NAMALWA (cell line): ENCODE results near the gene PCDHA4.
A peak's percentile ranks its signal among the peaks of the same experiment; 100 is the strongest.

Experiments used
- DNase-seq: peaks from one replicate; pipeline ENCODE4 v3.0.0-alpha.2; 2015; ENCODE audit warnings: low spot score

Gene PCDHA4

DNA sequence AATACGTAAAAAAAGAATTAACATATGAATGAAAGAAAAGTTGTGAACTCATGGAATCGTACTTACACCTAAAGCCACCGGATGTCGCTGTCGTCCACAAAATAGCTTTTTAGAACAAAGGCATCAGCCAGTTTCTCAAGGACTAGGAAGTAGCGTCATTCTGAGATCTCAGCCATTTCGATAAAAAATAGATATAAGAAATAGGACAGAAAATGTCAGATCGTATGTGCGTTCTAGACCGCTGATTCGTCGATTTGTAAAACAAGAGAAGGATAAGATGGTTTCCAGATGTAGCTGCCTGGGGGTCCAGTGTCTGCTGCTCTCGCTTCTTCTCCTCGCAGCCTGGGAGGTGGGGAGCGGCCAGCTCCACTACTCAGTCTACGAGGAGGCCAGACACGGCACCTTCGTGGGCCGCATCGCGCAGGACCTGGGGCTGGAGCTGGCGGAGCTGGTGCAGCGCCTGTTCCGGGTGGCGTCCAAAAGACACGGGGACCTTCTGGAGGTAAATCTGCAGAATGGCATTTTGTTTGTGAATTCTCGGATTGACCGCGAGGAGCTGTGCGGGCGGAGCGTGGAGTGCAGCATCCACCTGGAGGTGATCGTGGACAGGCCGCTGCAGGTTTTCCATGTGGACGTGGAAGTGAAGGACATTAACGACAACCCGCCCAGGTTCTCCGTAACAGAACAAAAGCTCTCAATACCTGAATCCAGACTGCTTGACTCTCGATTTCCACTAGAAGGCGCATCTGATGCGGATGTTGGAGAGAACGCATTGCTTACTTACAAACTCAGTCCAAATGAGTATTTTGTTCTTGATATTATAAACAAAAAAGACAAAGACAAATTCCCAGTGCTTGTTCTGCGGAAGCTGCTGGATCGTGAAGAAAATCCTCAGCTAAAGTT is 49.2 kb downstream of the PCDHA4 start, which contains the start of gene PCDHA10:
Gene PCDHA10 (plus strand): TSS at position 126 of the 903 bp plus-strand sequence. CDS start 152 bp downstream, at position 278.
- DNase-seq: peak; percentile 61

DNA sequence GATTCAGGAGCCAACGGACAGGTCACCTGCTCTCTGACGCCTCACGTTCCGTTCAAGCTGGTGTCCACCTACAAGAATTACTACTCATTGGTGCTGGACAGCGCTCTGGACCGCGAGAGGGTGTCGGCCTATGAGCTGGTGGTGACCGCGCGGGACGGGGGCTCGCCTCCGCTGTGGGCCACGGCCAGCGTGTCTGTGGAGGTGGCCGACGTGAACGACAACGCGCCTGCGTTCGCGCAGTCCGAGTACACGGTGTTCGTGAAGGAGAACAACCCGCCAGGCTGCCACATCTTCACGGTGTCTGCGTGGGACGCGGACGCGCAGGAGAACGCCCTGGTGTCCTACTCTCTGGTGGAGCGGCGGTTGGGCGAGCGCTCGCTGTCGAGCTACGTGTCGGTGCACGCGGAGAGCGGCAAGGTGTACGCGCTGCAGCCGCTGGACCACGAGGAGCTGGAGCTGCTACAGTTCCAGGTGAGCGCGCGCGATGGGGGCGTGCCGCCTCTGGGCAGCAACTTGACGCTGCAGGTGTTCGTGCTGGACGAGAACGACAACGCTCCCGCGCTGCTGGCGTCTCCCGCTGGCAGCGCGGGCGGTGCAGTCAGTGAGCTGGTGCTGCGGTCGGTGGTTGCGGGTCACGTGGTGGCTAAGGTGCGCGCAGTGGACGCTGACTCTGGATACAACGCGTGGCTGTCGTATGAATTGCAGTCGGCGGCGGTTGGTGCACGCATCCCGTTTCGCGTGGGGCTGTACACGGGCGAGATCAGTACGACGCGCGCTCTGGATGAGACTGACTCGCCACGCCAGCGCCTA is 50.5 kb downstream of the PCDHA4 start:
- DNase-seq: no peak

- no peak for DNase-seq
Measured at GRCh38 chr5:140857987-140858240, 51.0 kb downstream of the PCDHA4 start.

DNA sequence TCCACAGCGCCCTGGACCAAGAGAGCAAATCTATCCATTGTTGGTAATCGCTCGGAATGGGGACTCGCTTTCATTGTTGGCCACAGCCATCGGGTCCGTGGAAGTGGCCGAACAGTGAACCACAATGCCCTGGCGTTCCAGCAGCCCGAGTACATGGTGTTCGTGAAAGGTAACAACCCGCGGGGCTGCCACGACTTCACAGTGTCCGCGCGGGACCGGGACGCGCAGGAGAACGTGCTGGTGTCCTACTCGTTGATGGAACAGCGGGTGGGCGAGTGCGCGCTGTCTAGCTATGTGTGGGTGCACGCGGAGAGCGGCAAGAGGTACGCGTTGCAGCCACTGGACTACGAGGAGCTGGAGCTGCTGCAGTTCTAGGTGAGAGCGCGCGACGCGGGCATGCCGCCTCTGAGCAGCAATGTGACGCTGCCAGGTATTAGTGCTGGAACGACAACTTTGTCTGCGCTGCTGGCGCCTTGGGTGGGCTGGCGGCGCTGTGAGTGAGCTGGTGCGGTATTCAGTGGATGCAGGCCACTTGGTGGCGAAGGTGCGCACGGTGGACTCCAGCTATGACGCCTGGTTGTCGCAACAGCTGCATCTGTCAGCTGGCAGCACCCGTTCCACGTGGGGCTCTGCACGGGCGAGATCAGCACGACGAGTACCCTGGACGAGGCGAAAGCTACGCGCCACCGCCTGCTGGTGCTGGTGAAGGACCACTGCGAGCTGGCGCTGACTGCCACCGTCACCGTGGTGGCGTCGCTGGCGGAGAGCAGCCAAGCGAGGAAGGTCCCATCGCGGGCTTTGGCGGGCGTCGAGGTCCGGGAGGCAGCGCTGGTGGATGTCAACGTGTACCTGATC is 55.8 kb downstream of the PCDHA4 start:
- no peak for DNase-seq
